ENCODE results near the gene ALKBH5.

ALKBH5 gene

DNA sequence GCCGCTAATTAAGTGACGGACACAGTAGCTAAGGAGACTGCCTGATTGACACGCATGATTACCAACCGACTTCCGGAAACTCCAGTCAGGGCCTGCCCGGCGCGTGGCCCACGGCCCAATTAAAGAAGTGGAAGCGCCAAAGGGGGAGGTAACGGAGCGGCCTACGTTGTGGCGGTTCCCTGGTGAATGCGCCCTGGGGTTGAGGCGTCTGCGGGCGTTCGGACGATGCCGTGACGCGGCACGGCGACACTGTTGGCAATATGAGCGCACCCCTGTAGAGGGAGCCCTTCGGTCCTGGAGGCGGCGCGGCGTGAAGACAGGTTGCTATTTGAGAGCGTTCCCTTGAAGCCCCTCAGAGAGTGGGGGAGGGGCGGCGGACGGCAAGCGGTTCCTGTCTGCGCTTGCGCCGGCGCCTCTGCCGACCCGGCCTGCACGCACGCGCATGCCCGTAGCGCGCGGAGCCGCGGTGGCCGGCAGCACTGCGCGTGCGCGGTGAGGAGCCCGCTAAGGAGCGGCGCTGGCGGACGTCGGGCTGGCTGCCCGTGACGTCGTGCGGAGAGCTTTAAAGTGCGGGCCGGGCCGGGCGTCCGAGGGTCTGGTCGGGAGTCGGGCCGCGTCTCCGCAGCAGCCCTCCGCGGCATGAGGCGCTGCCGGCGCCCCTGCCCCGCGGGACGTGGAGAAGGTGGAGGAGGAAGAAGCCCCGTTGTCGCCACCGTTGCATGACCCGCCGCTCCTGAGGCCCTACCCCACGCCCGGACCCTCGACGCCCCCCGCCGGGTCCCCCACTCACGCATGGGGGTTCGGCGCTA is at the start of gene ALKBH5:
Gene ALKBH5 (plus strand): TSS at position 495 of the 809 bp plus-strand sequence. CDS start 416 bp downstream, outside the sequence.
- DNase-seq (ENCODE audit: low read depth in 2 of 2) = peak; percentile 95 to 96

DNA sequence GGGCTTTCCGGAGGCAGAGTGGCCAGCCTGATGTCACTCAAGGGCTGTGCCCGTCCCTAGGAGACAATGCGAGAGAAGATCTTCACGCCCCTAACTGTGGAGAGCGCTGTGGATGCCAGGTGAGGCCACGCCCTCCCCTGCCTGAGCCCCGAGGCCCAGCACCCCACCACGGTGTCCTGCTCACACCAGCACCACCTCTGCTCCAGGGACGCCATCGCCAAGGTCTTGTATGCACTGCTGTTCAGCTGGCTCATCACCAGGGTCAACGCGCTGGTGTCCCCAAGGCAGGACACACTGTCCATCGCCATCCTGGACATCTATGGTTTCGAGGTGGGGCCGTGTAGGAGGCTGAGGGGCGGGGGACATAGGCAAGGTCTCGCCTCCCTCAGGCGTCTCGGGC is 47.3 kb upstream of the ALKBH5 start:
- DNase-seq (ENCODE audit: low read depth in 2 of 2) = no peak

DNA sequence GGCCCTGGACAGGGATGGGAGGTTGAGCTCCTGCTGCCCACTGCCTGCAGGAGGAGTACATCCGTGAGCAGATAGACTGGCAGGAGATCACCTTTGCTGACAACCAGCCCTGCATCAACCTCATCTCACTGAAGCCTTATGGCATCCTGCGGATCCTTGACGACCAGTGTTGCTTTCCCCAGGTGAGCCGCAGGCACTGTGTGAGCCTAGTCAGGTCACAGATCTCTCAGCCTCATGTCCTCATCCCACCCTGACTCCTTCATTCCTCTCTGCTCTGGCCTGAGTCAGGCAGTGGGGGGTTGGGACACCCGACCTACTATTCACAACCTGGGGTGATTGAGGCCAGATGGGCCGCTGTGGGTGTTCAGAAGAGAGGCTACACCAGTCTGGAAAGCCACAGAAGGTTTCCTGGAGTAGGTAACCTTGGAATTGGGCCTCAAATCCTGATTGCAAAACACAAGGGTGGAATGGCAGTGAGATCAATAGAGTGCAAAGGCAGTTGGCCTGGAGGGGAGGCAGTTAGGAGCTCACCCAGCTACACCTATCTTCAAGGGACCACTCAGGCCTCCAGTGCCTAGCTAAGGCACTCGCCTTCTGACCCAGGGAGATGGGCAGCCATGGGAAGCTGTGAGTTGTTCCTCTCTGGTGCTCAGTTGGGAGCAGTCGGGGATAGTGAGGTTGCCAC is 45.4 kb upstream of the ALKBH5 start:
- DNase-seq (ENCODE audit: low read depth in 2 of 2) = no peak

DNA sequence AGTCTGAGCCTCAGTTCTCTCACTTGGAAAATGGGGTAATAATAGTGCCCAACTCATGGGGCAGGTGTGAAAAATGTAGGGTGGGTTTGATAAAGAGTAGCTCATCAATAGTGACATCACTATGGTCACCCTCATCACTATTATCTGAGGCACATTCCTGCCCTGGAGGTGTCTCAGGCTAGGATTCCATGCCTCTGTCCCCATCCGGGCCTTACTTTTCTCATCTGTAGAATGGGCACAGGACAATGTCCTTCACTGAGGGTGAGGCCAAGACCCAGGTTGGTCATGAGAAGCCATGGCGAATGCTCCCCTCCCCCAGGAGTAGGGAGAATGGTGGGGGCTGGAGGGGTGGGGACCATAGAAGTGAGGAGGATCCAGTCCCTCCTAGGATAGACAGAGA is 44.5 kb upstream of the ALKBH5 start:
- no peak for DNase-seq (ENCODE audit: low read depth in 2 of 2)

DNA sequence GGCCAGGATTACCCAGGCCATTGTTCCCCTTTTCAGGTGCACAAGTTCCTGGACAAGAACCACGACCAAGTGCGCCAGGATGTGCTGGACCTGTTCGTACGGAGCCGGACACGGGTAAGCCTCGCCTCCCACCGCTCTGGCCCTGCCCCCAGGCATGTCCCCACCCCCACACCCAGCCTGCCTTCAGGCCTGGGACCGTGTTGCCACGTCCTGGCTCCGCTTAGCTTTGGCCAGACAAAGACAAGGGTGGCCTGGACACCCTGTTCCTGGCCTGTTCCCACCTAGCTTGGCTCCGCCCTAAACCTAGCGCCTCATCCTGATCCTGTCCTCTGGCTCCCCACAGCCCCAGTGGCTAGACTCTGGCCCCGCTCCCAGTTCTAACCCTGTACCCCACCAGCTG is 44.1 kb upstream of the ALKBH5 start:
- no peak for DNase-seq (ENCODE audit: low read depth in 2 of 2)

DNA sequence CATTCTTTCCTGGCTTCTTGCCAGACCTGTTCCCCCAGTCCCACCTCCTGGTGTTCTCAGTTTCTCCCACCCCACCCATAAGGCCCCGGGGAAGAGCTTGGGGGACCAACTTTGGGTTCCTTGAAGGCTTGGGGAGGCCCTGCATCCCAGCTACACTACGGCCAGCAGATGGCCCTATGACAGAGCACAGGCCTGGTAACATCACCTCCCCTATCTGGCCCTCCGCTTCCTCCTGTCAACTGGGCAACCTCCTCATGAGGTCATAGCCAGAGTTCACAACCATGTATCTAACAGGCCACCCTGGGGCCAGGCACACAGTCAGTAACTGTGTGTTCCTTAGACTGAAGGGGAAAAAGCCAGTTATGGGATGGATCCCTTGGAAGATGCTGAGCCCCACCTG is 43.7 kb upstream of the ALKBH5 start:
- no peak for DNase-seq (ENCODE audit: low read depth in 2 of 2)

DNA sequence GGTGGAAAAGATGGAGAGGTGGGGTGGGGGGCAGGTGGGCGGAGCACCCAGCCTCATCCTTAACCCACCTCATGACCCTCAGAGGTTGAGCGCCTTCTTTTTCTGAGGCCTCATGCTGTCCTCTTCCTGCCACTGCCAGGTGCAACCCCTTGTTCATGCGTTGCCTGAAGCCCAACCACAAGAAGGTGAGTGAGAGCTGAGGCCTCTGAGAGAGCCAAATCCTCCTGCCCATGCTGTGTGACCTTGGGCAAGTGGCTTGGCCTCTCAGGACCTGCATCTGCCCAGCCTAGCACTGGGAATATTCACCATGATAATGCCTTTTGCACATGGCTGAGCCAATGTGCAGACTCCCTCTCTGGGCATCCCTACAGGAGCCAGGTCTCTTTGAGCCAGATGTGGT is 43.0 kb upstream of the ALKBH5 start:
- DNase-seq (ENCODE audit: low read depth in 2 of 2) = no peak

DNA sequence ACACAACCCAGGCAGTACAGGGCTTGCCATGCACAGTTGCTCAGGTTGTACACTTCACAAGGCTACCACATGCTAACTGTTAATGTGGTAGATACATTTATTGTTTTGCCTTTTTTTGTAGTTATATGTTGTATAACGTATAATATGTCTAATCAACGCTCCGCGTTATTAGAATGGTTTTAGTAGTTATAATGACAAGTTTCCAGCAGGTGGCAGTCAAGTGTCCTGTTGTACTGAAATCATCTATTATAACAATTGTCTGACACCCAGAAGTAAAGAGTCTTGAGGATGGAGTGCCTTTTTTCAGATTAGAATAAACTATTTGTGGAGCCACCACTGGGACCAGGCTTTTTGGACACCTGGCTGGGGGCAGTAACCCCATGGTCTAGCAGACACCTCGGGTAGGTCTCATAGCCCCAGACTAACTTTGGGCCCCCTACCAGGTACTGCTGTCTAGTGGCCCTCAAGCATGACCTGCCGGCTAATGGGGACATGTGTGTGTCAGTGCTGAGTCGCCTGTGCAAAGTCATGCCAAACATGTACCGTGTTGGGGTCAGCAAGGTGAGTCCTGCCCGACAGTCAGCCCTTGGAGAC is 42.3 kb upstream of the ALKBH5 start:
- DNase-seq (ENCODE audit: low read depth in 2 of 2) = peak in 1 of 2 donors; percentile 15

- no peak for DNase-seq (ENCODE audit: low read depth in 2 of 2)
These were observed 41.2 kb upstream of the ALKBH5 start for GRCh38 chr17:18142417-18142816.

- DNase-seq (ENCODE audit: low read depth in 2 of 2) = no peak
These were observed 40.3 kb upstream of the ALKBH5 start for GRCh38 chr17:18143044-18143936.

DNA sequence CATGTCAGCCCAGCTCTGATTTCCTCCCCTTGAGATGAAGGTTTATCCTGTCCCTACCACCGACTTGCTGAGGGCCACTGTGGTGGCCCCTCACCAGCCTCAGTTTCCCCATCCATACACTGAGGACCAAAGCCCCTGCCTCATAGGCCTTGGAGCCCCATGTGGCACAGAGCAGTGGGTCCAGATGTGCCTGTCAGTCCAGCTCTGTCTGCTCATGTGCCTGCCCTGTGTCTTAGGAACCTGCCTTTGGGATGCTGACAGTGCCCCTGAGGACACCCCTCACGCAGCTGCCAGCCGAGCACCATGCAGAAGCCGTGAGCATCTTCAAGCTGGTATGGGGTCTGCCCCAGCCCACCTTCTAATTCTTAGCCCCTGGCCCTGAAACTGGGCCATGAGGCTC is 39.4 kb upstream of the ALKBH5 start:
- no peak for DNase-seq (ENCODE audit: low read depth in 2 of 2)

GRCh38 chr17:18144855-18145254 is 38.8 kb upstream of the ALKBH5 start:
- DNase-seq (ENCODE audit: low read depth in 2 of 2) = no peak

- no peak for DNase-seq (ENCODE audit: low read depth in 2 of 2)
These were observed 37.8 kb upstream of the ALKBH5 start for GRCh38 chr17:18145811-18146210.

GRCh38 chr17:18146259-18146658 is 37.4 kb upstream of the ALKBH5 start:
- no peak for DNase-seq (ENCODE audit: low read depth in 2 of 2)

- DNase-seq (ENCODE audit: low read depth in 2 of 2) = no peak
These were observed 36.6 kb upstream of the ALKBH5 start for GRCh38 chr17:18146980-18147379.

GRCh38 chr17:18148586-18148985 is 35.0 kb upstream of the ALKBH5 start:
- no peak for DNase-seq (ENCODE audit: low read depth in 2 of 2)

GRCh38 chr17:18151290-18151689 is 32.3 kb upstream of the ALKBH5 start:
- DNase-seq (ENCODE audit: low read depth in 2 of 2) = no peak

DNA sequence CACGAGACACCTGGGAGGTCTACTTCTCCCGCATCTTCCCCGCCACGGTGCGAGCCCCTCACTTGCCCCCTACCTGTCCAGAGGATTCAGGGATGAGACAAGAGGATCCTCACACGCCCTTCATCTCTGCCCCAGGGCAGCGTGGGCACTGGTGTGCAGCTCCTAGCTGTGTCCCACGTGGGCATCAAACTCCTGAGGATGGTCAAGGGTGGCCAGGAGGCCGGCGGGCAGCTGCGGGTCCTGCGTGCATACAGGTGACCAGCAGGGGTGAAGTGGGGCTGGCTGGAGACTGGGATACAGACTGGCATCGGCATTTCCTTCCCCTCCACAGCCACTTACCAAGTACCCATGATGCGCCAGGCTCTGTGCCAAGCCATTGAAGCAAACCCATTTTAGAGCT is 28.4 kb upstream of the ALKBH5 start:
- no peak for DNase-seq (ENCODE audit: low read depth in 2 of 2)

DNA sequence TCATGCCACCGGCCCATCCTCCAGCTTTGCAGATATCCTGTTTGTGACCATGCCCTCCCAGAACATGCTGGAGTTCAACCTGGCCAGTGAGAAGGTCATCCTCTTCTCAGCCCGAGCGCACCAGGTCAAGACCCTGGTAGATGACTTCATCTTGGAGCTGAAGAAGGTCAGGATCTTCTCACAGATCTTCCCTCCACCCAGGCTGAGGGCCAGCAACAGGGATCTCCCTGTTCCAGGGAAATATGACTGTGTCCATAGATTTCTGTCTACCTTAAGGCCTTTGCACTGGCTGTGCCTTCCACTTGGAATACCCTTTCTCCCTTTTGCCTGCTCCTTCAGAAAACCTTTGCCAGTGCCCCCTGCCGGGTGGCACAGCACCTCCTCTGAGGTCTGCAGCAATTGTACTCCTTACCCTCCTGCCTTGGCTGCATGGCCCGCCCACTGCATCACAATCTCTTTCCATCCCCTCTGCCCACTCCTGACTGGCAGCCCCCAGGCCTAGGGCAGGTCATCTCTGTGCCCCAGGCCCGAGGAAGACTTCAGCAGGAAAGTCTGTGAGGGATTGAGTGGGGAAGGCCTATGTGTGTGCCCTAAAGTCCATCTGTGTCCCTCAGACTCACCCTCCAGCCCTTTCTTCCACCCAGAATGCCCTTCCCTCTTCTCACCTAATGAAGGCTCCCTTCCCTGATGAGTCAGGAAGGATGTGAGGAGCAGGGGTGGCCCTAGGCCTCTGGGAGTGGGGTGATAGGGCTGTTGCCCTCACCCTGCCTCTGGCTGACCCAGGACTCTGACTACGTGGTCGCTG is 27.3 kb upstream of the ALKBH5 start:
- DNase-seq (ENCODE audit: low read depth in 2 of 2) = no peak

- DNase-seq (ENCODE audit: low read depth in 2 of 2) = no peak
These were observed 26.7 kb upstream of the ALKBH5 start for GRCh38 chr17:18156976-18157280.

GRCh38 chr17:18157354-18157985 is 26.2 kb upstream of the ALKBH5 start:
- DNase-seq (ENCODE audit: low read depth in 2 of 2) = no peak
